Measurements from ENCODE around the gene RAMP1.
A peak's percentile ranks its signal among the peaks of the same experiment; 100 is the strongest.

The RAMP1 gene

GRCh38 chr2:237901932-237902850 is 42.8 kb downstream of the RAMP1 start:
- Histone ChIP-seq H3K9ac (ENCODE audit: low read depth in 1 of 2, low read length in 2 of 2) (no peak overlapping the region), H3K36me3 (ENCODE audit: control insufficient read depth in 2 of 2, insufficient read depth in 2 of 2, low read length in 2 of 2) (no peaks in the 10 kb centered on the region), H3K9me3 (ENCODE audit: control insufficient read depth in 2 of 2, low read length in 2 of 2) (no peaks in the 10 kb centered on the region), H3K4me3 (ENCODE audit: low read length in 2 of 2) (no peak overlapping the region), H3K27ac (ENCODE audit: low read depth in 2 of 2, low read length in 2 of 2) (no peak overlapping the region), H3K4me1 (ENCODE audit: control insufficient read depth in 2 of 2, insufficient read depth in 2 of 2, low read length in 2 of 2) (peaks cover 0 to 3% of the 10 kb centered on the region in 2 donors), H3K27me3 (ENCODE audit: control insufficient read depth in 2 of 2, insufficient read depth in 2 of 2, low read length in 2 of 2) (no peaks in the 10 kb centered on the region)

- no peaks in the 10 kb centered on the region for H3K27me3 ChIP-seq (ENCODE audit: control insufficient read depth in 2 of 2, insufficient read depth in 2 of 2, low read length in 2 of 2)
- H3K36me3 ChIP-seq (ENCODE audit: control insufficient read depth in 2 of 2, insufficient read depth in 2 of 2, low read length in 2 of 2): no peaks in the 10 kb centered on the region
- H3K4me3 ChIP-seq (ENCODE audit: low read length in 2 of 2): no peak overlapping the region
- H3K9me3 ChIP-seq (ENCODE audit: control insufficient read depth in 2 of 2, low read length in 2 of 2): no peaks in the 10 kb centered on the region
- H3K27ac ChIP-seq (ENCODE audit: low read depth in 2 of 2, low read length in 2 of 2): peak overlapping the region; percentile 13 to 41
- H3K9ac ChIP-seq (ENCODE audit: low read depth in 1 of 2, low read length in 2 of 2): no peak overlapping the region
- H3K4me1 ChIP-seq (ENCODE audit: control insufficient read depth in 2 of 2, insufficient read depth in 2 of 2, low read length in 2 of 2): no peaks in the 10 kb centered on the region
Measured at GRCh38 chr2:237904831-237905599, 45.6 kb downstream of the RAMP1 start.

GRCh38 chr2:237907144-237907543 is 47.7 kb downstream of the RAMP1 start:
- H3K27ac ChIP-seq (ENCODE audit: low read depth in 2 of 2, low read length in 2 of 2): no peak overlapping the region
- H3K27me3 ChIP-seq (ENCODE audit: control insufficient read depth in 2 of 2, insufficient read depth in 2 of 2, low read length in 2 of 2): no peaks in the 10 kb centered on the region
- H3K4me3 ChIP-seq (ENCODE audit: low read length in 2 of 2): no peak overlapping the region
- no peaks in the 10 kb centered on the region for H3K36me3 ChIP-seq (ENCODE audit: control insufficient read depth in 2 of 2, insufficient read depth in 2 of 2, low read length in 2 of 2)
- H3K4me1 ChIP-seq (ENCODE audit: control insufficient read depth in 2 of 2, insufficient read depth in 2 of 2, low read length in 2 of 2): no peaks in the 10 kb centered on the region
- no peaks in the 10 kb centered on the region for H3K9me3 ChIP-seq (ENCODE audit: control insufficient read depth in 2 of 2, low read length in 2 of 2)
- no peak overlapping the region for H3K9ac ChIP-seq (ENCODE audit: low read depth in 1 of 2, low read length in 2 of 2)

- no peaks in the 10 kb centered on the region for H3K36me3 ChIP-seq (ENCODE audit: control insufficient read depth in 2 of 2, insufficient read depth in 2 of 2, low read length in 2 of 2)
- H3K4me3 ChIP-seq (ENCODE audit: low read length in 2 of 2): no peak overlapping the region
- no peaks in the 10 kb centered on the region for H3K9me3 ChIP-seq (ENCODE audit: control insufficient read depth in 2 of 2, low read length in 2 of 2)
- no peaks in the 10 kb centered on the region for H3K27me3 ChIP-seq (ENCODE audit: control insufficient read depth in 2 of 2, insufficient read depth in 2 of 2, low read length in 2 of 2)
- H3K9ac ChIP-seq (ENCODE audit: low read depth in 1 of 2, low read length in 2 of 2): no peak overlapping the region
- no peak overlapping the region for H3K27ac ChIP-seq (ENCODE audit: low read depth in 2 of 2, low read length in 2 of 2)
- H3K4me1 ChIP-seq (ENCODE audit: control insufficient read depth in 2 of 2, insufficient read depth in 2 of 2, low read length in 2 of 2): no peaks in the 10 kb centered on the region
Measured at GRCh38 chr2:237909075-237909695, 49.8 kb downstream of the RAMP1 start.

- Histone ChIP-seq H3K4me1 (ENCODE audit: control insufficient read depth in 2 of 2, insufficient read depth in 2 of 2, low read length in 2 of 2) (no peaks in the 10 kb centered on the region), H3K27me3 (ENCODE audit: control insufficient read depth in 2 of 2, insufficient read depth in 2 of 2, low read length in 2 of 2) (no peaks in the 10 kb centered on the region), H3K4me3 (ENCODE audit: low read length in 2 of 2) (no peak overlapping the region), H3K27ac (ENCODE audit: low read depth in 2 of 2, low read length in 2 of 2) (no peak overlapping the region), H3K9me3 (ENCODE audit: control insufficient read depth in 2 of 2, low read length in 2 of 2) (no peaks in the 10 kb centered on the region), H3K9ac (ENCODE audit: low read depth in 1 of 2, low read length in 2 of 2) (no peak overlapping the region), H3K36me3 (ENCODE audit: control insufficient read depth in 2 of 2, insufficient read depth in 2 of 2, low read length in 2 of 2) (no peaks in the 10 kb centered on the region)
Measured at GRCh38 chr2:237909801-237910475, 50.5 kb downstream of the RAMP1 start.

- no peak overlapping the region for H3K9ac ChIP-seq (ENCODE audit: low read depth in 1 of 2, low read length in 2 of 2)
- H3K27ac ChIP-seq (ENCODE audit: low read depth in 2 of 2, low read length in 2 of 2): no peak overlapping the region
- no peaks in the 10 kb centered on the region for H3K27me3 ChIP-seq (ENCODE audit: control insufficient read depth in 2 of 2, insufficient read depth in 2 of 2, low read length in 2 of 2)
- H3K4me3 ChIP-seq (ENCODE audit: low read length in 2 of 2): no peak overlapping the region
- no peaks in the 10 kb centered on the region for H3K4me1 ChIP-seq (ENCODE audit: control insufficient read depth in 2 of 2, insufficient read depth in 2 of 2, low read length in 2 of 2)
- H3K9me3 ChIP-seq (ENCODE audit: control insufficient read depth in 2 of 2, low read length in 2 of 2): no peaks in the 10 kb centered on the region
- no peaks in the 10 kb centered on the region for H3K36me3 ChIP-seq (ENCODE audit: control insufficient read depth in 2 of 2, insufficient read depth in 2 of 2, low read length in 2 of 2)
Measured at GRCh38 chr2:237910576-237911362, 51.3 kb downstream of the RAMP1 start.

GRCh38 chr2:237911363-237912017 is 52.1 kb downstream of the RAMP1 start:
- Histone ChIP-seq H3K4me3 (ENCODE audit: low read length in 2 of 2) (no peak overlapping the region), H3K27ac (ENCODE audit: low read depth in 2 of 2, low read length in 2 of 2) (no peak overlapping the region), H3K36me3 (ENCODE audit: control insufficient read depth in 2 of 2, insufficient read depth in 2 of 2, low read length in 2 of 2) (no peaks in the 10 kb centered on the region), H3K9ac (ENCODE audit: low read depth in 1 of 2, low read length in 2 of 2) (no peak overlapping the region), H3K4me1 (ENCODE audit: control insufficient read depth in 2 of 2, insufficient read depth in 2 of 2, low read length in 2 of 2) (no peaks in the 10 kb centered on the region), H3K27me3 (ENCODE audit: control insufficient read depth in 2 of 2, insufficient read depth in 2 of 2, low read length in 2 of 2) (no peaks in the 10 kb centered on the region), H3K9me3 (ENCODE audit: control insufficient read depth in 2 of 2, low read length in 2 of 2) (no peaks in the 10 kb centered on the region)

- Histone ChIP-seq H3K4me1 (ENCODE audit: control insufficient read depth in 2 of 2, insufficient read depth in 2 of 2, low read length in 2 of 2) (no peaks in the 10 kb centered on the region), H3K27me3 (ENCODE audit: control insufficient read depth in 2 of 2, insufficient read depth in 2 of 2, low read length in 2 of 2) (no peaks in the 10 kb centered on the region), H3K9ac (ENCODE audit: low read depth in 1 of 2, low read length in 2 of 2) (no peak overlapping the region), H3K27ac (ENCODE audit: low read depth in 2 of 2, low read length in 2 of 2) (no peak overlapping the region), H3K9me3 (ENCODE audit: control insufficient read depth in 2 of 2, low read length in 2 of 2) (no peaks in the 10 kb centered on the region), H3K36me3 (ENCODE audit: control insufficient read depth in 2 of 2, insufficient read depth in 2 of 2, low read length in 2 of 2) (no peaks in the 10 kb centered on the region), H3K4me3 (ENCODE audit: low read length in 2 of 2) (no peak overlapping the region)
Measured at GRCh38 chr2:237912271-237913192, 53.1 kb downstream of the RAMP1 start.

Data from mucosa of rectum (tissue), 2 donors.